H1 (cell line): ENCODE data around the gene DNAJB11. TPM values are rescaled to one million over a fixed set of nuclear protein-coding genes. Genes with fewer than 3 reads are reported as not detected.

ENCODE experiments used
- RXRA ChIP-seq: IDR thresholded peaks from 2 replicates; pipeline ENCODE4 v1.6.1; 2011; ENCODE audit warnings: low read depth, mild to moderate bottlenecking, low read length, moderate library complexity; ENCODE audit not compliant: insufficient read depth
- TEAD4 ChIP-seq: IDR thresholded peaks from 2 replicates; pipeline ENCODE4 v1.6.1; 2012; ENCODE audit warnings: low read depth, low read length, inconsistent platforms, mixed read lengths
- polyA plus RNA-seq, 7 experiments: library from polyadenylated mRNA; depleted of rRNA in 3 of 7; stranded (reverse) in 5 of 7; unstranded in 2 of 7; fragments of >200 nt in 5 of 7; fragments of 200-250 nt in 2 of 7; gene quantifications; 1 replicate in 5 of 7; 2 replicates in 1 of 7; 4 replicates in 1 of 7; pipeline versions ENCODE4 v1.2.1 to v1.2.3, GENCODE V29; 2011 to 2013; ENCODE audit warnings: missing spikeins in 2 of 7, mixed read lengths in 2 of 7
- total RNA-seq: library from RNA; stranded (reverse); fragmentation: NEBNext Ultra II Directional; extraction: Animal tissue kit (Norgen Biotek cat#: 25700); gene quantifications from 2 replicates; pipeline ENCODE4 v1.2.1, GENCODE V29; 2021
- TF ChIP-seq, protein P1 (sequence below): fragments of 300-600 bp; sonication (generic); IDR thresholded peaks from 2 replicates; pipeline ENCODE4 v1.7.1; 2012; ENCODE audit warnings: low read length, moderate library complexity, mild to moderate bottlenecking, inconsistent platforms; ENCODE audit not compliant: insufficient replicate concordance

The DNAJB11 gene
- total and polyA plus RNA-seq, 2 of the 8 experiments (the other 6 are each of a cell fraction or from before 2014, with no cell fraction given): 14.6 to 63.9 TPM

DNA sequence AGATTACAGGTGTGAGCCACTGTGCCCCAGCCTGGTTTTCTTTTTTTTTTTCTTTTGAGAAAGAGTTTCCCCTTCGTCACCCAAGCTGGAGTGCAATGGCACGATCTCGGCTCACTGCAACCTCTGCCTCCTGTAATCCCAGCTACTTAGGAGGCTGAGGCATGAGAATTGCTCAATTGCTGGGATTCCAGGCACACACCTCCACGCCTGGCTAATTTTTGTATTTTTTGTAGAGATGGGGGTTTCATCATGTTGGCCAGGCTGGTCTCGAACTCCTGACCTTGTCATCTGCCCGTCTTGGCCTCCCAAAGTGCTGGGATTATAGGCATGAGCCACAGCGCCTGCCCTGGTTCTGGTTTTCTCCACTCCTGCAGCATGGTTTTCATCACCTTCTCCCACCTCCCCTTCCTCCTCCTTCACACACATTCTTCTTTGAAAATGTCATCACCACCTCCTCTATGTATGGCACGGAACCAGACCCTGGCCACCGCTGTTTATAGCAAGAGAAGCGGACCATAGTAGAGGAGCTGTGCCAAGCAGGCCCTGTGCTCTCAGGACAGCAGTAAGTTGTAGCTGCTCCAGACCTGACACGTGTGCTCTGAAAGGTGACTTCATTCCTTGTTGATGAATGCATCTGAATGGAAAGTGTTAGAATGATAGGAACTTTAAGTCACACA, 27.7 kb downstream of the DNAJB11 start (continued):
- TF ChIP-seq, protein P1, sequence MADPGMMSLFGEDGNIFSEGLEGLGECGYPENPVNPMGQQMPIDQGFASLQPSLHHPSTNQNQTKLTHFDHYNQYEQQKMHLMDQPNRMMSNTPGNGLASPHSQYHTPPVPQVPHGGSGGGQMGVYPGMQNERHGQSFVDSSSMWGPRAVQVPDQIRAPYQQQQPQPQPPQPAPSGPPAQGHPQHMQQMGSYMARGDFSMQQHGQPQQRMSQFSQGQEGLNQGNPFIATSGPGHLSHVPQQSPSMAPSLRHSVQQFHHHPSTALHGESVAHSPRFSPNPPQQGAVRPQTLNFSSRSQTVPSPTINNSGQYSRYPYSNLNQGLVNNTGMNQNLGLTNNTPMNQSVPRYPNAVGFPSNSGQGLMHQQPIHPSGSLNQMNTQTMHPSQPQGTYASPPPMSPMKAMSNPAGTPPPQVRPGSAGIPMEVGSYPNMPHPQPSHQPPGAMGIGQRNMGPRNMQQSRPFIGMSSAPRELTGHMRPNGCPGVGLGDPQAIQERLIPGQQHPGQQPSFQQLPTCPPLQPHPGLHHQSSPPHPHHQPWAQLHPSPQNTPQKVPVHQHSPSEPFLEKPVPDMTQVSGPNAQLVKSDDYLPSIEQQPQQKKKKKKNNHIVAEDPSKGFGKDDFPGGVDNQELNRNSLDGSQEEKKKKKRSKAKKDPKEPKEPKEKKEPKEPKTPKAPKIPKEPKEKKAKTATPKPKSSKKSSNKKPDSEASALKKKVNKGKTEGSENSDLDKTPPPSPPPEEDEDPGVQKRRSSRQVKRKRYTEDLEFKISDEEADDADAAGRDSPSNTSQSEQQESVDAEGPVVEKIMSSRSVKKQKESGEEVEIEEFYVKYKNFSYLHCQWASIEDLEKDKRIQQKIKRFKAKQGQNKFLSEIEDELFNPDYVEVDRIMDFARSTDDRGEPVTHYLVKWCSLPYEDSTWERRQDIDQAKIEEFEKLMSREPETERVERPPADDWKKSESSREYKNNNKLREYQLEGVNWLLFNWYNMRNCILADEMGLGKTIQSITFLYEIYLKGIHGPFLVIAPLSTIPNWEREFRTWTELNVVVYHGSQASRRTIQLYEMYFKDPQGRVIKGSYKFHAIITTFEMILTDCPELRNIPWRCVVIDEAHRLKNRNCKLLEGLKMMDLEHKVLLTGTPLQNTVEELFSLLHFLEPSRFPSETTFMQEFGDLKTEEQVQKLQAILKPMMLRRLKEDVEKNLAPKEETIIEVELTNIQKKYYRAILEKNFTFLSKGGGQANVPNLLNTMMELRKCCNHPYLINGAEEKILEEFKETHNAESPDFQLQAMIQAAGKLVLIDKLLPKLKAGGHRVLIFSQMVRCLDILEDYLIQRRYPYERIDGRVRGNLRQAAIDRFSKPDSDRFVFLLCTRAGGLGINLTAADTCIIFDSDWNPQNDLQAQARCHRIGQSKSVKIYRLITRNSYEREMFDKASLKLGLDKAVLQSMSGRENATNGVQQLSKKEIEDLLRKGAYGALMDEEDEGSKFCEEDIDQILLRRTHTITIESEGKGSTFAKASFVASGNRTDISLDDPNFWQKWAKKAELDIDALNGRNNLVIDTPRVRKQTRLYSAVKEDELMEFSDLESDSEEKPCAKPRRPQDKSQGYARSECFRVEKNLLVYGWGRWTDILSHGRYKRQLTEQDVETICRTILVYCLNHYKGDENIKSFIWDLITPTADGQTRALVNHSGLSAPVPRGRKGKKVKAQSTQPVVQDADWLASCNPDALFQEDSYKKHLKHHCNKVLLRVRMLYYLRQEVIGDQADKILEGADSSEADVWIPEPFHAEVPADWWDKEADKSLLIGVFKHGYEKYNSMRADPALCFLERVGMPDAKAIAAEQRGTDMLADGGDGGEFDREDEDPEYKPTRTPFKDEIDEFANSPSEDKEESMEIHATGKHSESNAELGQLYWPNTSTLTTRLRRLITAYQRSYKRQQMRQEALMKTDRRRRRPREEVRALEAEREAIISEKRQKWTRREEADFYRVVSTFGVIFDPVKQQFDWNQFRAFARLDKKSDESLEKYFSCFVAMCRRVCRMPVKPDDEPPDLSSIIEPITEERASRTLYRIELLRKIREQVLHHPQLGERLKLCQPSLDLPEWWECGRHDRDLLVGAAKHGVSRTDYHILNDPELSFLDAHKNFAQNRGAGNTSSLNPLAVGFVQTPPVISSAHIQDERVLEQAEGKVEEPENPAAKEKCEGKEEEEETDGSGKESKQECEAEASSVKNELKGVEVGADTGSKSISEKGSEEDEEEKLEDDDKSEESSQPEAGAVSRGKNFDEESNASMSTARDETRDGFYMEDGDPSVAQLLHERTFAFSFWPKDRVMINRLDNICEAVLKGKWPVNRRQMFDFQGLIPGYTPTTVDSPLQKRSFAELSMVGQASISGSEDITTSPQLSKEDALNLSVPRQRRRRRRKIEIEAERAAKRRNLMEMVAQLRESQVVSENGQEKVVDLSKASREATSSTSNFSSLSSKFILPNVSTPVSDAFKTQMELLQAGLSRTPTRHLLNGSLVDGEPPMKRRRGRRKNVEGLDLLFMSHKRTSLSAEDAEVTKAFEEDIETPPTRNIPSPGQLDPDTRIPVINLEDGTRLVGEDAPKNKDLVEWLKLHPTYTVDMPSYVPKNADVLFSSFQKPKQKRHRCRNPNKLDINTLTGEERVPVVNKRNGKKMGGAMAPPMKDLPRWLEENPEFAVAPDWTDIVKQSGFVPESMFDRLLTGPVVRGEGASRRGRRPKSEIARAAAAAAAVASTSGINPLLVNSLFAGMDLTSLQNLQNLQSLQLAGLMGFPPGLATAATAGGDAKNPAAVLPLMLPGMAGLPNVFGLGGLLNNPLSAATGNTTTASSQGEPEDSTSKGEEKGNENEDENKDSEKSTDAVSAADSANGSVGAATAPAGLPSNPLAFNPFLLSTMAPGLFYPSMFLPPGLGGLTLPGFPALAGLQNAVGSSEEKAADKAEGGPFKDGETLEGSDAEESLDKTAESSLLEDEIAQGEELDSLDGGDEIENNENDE: no peak
- TF ChIP-seq TEAD4 (no peak), RXRA (no peak)
